Ectodermal cell (in vitro differentiated cells): ENCODE results near the gene MLLT11.
A peak's percentile ranks its signal among the peaks of the same experiment; 100 is the strongest.

ENCODE experiments used
- H3K27ac ChIP-seq: 2 replicates; pipeline ENCODE4 v1.7.0; 2013; ENCODE audit warnings: mild to moderate bottlenecking, low read depth, low read length; ENCODE audit not compliant: insufficient read depth, poor library complexity, severe bottlenecking
- H3K27me3 ChIP-seq: 2 replicates; pipeline ENCODE4 v1.7.0; 2013; ENCODE audit warnings: mild to moderate bottlenecking, low read length; ENCODE audit not compliant: insufficient read depth, control insufficient read depth, poor library complexity, severe bottlenecking
- H3K36me3 ChIP-seq: one replicate; pipeline ENCODE4 v1.7.0; 2013; ENCODE audit warnings: low read length; ENCODE audit not compliant: control insufficient read depth, insufficient read depth
- H3K4me1 ChIP-seq: one replicate; pipeline ENCODE4 v1.7.0; 2013; ENCODE audit warnings: low read length; ENCODE audit not compliant: control insufficient read depth, insufficient read depth
- H3K4me3 ChIP-seq: 2 replicates; pipeline ENCODE4 v1.7.0; 2013; ENCODE audit warnings: low read depth, low read length, control low read depth; ENCODE audit not compliant: insufficient read depth
- H3K9me3 ChIP-seq: 2 replicates; pipeline ENCODE4 v1.7.0; 2013; ENCODE audit warnings: mild to moderate bottlenecking, low read length, moderate library complexity; ENCODE audit not compliant: control insufficient read depth
- WGBS, 2 experiments: methylation state at CpG; one replicate each; pipeline ENCODE4 v1.1.7; 2013; ENCODE audit warnings: missing lambda C conversion rate in 2 of 2; 5-methylcytosine and 5-hydroxymethylcytosine counted together

Gene MLLT11

DNA sequence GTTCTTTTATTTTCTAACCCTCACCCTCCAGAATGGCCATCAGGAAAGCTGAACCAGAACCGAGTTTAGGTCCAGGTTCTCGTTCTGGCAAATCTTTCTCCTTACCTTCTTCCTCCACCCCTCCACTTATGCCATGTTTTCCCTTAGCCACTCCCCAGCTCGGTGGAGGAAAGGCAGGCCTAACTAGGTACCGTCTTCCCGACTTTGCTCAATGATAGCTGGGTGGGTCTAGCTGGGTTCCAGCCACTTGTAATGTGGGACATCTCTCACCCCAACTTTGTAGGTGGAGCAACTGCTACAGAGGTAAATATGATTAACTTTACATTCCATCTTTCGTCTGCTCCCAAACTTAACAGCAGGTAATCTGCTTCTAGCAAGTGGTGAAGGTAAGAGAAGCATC, 23.2 kb upstream of the MLLT11 start:
- Histone ChIP-seq H3K27me3 (no peaks in the 10 kb centered on the region), H3K9me3 (no peaks in the 10 kb centered on the region), H3K4me3 (no peak overlapping the region), H3K36me3 (peaks cover 11% of the 10 kb centered on the region), H3K27ac (no peak overlapping the region), H3K4me1 (no peaks in the 10 kb centered on the region)
- 90 to 92% methylated on average over 6 of the region's 6 CpGs for WGBS, 2 experiments

GRCh38 chr1:151039521-151039920, 20.7 kb upstream of the MLLT11 start:
- WGBS, 2 experiments, result 84 to 92% methylated on average over 3 of the region's 3 CpGs
- H3K4me3 ChIP-seq, result no peak overlapping the region
- H3K4me1 ChIP-seq, result no peaks in the 10 kb centered on the region
- H3K27me3 ChIP-seq, result no peaks in the 10 kb centered on the region
- H3K9me3 ChIP-seq, result no peaks in the 10 kb centered on the region
- H3K27ac ChIP-seq, result no peak overlapping the region
- H3K36me3 ChIP-seq, result peaks cover 5% of the 10 kb centered on the region

DNA sequence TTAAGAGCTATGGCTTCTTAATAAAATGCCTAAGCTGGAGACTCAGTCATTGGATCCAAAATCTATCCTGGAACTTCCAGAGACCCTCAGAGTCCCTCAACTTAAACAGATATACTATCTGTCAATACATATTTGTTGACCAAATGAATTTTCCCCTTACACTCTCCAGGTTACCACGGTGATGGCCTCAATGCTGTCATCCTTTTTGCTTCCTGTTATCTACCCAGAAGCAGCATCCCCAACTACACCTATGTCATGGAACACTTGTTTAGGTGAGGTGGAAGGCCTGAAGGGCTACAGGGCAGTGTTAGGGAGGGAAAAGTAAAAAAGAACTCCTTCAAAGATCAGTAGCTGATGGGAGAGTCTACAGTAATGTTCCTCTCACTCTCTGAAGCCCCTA, 17.0 kb upstream of the MLLT11 start:
- no peaks in the 10 kb centered on the region for H3K27me3 ChIP-seq
- H3K4me1 ChIP-seq, result no peaks in the 10 kb centered on the region
- no peaks in the 10 kb centered on the region for H3K36me3 ChIP-seq
- H3K27ac ChIP-seq, result no peak overlapping the region
- WGBS, 2 experiments, result 94 to 100% methylated on average over 1 of the region's 1 CpG
- no peak overlapping the region for H3K4me3 ChIP-seq
- H3K9me3 ChIP-seq, result no peaks in the 10 kb centered on the region

DNA sequence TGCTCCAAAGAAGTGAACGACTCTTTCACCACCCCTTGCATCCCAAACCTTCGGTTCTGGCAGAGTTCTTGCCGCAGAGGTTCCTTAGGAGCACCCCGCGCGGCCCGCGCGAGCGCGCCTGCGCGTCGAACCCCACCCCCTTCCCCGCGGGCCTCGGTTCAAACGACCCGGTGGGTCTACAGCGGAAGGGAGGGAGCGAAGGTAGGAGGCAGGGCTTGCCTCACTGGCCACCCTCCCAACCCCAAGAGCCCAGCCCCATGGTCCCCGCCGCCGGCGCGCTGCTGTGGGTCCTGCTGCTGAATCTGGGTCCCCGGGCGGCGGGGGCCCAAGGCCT, 12.6 kb upstream of the MLLT11 start, which contains the start of gene C1orf56:
Gene C1orf56, plus strand, starts transcription at position 161 of the 334 bp plus-strand sequence. Its CDS starts 97 bp downstream, at position 258.
- peak within 1 kb of the TSS; percentile 71 for H3K27ac ChIP-seq
- H3K4me3 ChIP-seq, result peak within 1 kb of the TSS; percentile 93
- no peaks in the 10 kb centered on the region for H3K9me3 ChIP-seq
- WGBS, 2 experiments, result 0 to 1% methylated on average over 29 of the region's 29 CpGs
- H3K36me3 ChIP-seq, result no peaks in the 10 kb centered on the region
- H3K4me1 ChIP-seq, result peaks cover 3% of the 10 kb centered on the region
- no peaks in the 10 kb centered on the region for H3K27me3 ChIP-seq

- Histone ChIP-seq H3K4me1 (peaks cover 3% of the 10 kb centered on the region), H3K9me3 (no peaks in the 10 kb centered on the region), H3K27me3 (no peaks in the 10 kb centered on the region), H3K4me3 (peak overlapping the region; percentile 93), H3K36me3 (peaks cover 5% of the 10 kb centered on the region), H3K27ac (peak overlapping the region; percentile 71)
- 1% methylated on average over 48 of the region's 48 CpGs for WGBS, 2 experiments
Observed at GRCh38 chr1:151047925-151048644, 12.1 kb upstream of the MLLT11 start.

DNA sequence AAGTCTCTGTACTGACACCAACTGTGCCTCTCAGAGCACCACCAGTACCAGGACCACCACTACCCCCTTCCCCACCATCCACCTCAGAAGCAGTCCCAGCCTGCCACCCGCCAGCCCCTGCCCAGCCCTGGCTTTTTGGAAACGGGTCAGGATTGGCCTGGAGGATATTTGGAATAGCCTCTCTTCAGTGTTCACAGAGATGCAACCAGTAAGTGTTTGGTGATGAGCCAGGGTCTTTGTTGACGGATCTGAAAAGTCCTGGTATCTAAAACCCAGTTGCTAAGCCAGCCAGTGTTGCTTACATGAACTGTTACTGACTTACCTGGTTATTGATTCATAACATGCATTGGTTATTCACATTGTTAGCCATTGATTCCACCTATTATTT, 11.6 kb upstream of the MLLT11 start:
- H3K27ac ChIP-seq, result no peak overlapping the region
- H3K9me3 ChIP-seq, result no peaks in the 10 kb centered on the region
- H3K27me3 ChIP-seq, result no peaks in the 10 kb centered on the region
- peak overlapping the region; percentile 93 for H3K4me3 ChIP-seq
- 37 to 44% methylated on average over 3 of the region's 3 CpGs for WGBS, 2 experiments
- H3K4me1 ChIP-seq, result peaks cover 3% of the 10 kb centered on the region
- H3K36me3 ChIP-seq, result peaks cover 7% of the 10 kb centered on the region

DNA sequence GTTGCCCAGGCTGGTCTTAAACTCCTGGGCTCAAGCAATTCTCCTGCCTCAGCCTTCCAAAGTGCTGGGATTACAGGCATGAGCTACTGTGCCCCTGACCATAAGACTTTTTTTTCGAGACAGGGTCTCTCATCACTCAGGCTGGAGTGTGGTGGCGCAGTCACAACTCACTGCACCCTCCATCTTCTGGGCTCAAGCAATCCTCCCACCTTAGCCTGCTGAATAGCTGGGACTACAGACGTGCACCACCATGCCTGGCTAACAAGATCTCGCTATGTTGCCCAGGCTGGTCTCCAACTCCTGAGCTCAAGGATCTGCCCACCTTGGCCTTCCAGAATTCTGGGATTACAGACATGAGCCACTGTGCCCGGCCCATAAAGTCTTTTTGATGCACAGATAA, 10.7 kb upstream of the MLLT11 start:
- Histone ChIP-seq H3K4me1 (peaks cover 3% of the 10 kb centered on the region), H3K27ac (no peak overlapping the region), H3K4me3 (no peak overlapping the region), H3K36me3 (peaks cover 7% of the 10 kb centered on the region), H3K27me3 (no peaks in the 10 kb centered on the region), H3K9me3 (no peaks in the 10 kb centered on the region)
- 91 to 94% methylated on average over 5 of the region's 5 CpGs for WGBS, 2 experiments

- Histone ChIP-seq H3K4me1 (peaks cover 3% of the 10 kb centered on the region), H3K27ac (no peak overlapping the region), H3K4me3 (no peak overlapping the region), H3K36me3 (peaks cover 11% of the 10 kb centered on the region), H3K9me3 (no peaks in the 10 kb centered on the region), H3K27me3 (no peaks in the 10 kb centered on the region)
- 95% methylated on average over 2 of the region's 2 CpGs for WGBS, 2 experiments
Observed at GRCh38 chr1:151050051-151050688, 10.0 kb upstream of the MLLT11 start.

GRCh38 chr1:151051356-151052009, 8.7 kb upstream of the MLLT11 start:
- 81 to 84% methylated on average over 2 of the region's 2 CpGs for WGBS, 2 experiments
- H3K36me3 ChIP-seq, result peaks cover 11% of the 10 kb centered on the region

DNA sequence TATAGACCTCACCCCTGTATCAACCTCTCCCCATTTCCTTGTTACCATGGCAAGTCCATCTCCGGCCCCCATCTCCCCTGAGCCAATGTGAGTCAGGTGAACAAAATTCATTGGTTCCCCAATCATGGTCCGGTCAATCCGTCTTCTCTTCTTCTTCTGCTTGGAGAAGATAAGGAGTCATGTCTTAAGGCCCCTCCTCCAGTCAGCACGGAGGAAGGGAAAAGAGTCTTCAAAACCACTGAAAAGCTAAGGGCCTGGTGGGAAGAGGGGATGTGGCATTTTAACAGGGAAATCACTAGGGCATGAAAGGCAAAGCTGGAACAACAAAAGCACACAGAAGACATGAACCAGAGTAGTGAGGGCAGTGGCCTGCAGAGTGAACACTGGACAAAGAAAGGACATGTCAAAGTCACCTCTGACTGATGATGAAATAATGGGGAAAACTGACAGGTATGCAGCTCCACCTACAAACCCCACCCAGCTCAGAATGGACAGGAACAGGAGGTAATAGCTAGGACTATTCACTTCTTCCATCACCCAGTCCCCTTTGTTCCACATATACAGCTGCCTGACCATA, 5.1 kb upstream of the MLLT11 start:
- Histone ChIP-seq H3K4me3 (no peak overlapping the region), H3K27me3 (no peaks in the 10 kb centered on the region), H3K4me1 (peaks cover 8% of the 10 kb centered on the region), H3K27ac (no peak overlapping the region), H3K36me3 (peaks cover 11% of the 10 kb centered on the region), H3K9me3 (no peaks in the 10 kb centered on the region)
- 91 to 93% methylated on average over 4 of the region's 4 CpGs for WGBS, 2 experiments

More at GRCh38 chr1:151051356-151052009, 8.7 kb upstream of the MLLT11 start:
- no peak overlapping the region for H3K4me3 ChIP-seq
- no peak overlapping the region for H3K27ac ChIP-seq
- no peaks in the 10 kb centered on the region for H3K9me3 ChIP-seq
- peaks cover 3% of the 10 kb centered on the region for H3K4me1 ChIP-seq
- no peaks in the 10 kb centered on the region for H3K27me3 ChIP-seq
